Adrenal gland (tissue), 5 donors: ENCODE results near the gene HMCN2.

ENCODE experiments used
- POLR2A ChIP-seq, 2 donors: fragments of 450-650 bp; IDR thresholded peaks; one replicate each; pipeline ENCODE4 v1.6.1; 2017; ENCODE audit warnings: antibody characterized with exemption in 2 of 2, mild to moderate bottlenecking in 2 of 2, moderate library complexity in 1 of 2
- TF ChIP-seq, protein P1 (sequence below), 6 experiments: fragments of 450-650 bp in 4 of 6; fragments of 200-600 bp in 2 of 6; sonication (generic) in 1 of 6; IDR thresholded peaks; 1 replicate in 5 of 6; 2 replicates in 1 of 6; pipeline versions ENCODE4 v1.5.1 to v1.8.0; 2016 to 2021; ENCODE audit warnings: antibody characterized with exemption in 6 of 6, mild to moderate bottlenecking in 2 of 6, moderate library complexity in 1 of 6
- donor health status: DM: no; HTN: no; CAD: no.

DNA sequence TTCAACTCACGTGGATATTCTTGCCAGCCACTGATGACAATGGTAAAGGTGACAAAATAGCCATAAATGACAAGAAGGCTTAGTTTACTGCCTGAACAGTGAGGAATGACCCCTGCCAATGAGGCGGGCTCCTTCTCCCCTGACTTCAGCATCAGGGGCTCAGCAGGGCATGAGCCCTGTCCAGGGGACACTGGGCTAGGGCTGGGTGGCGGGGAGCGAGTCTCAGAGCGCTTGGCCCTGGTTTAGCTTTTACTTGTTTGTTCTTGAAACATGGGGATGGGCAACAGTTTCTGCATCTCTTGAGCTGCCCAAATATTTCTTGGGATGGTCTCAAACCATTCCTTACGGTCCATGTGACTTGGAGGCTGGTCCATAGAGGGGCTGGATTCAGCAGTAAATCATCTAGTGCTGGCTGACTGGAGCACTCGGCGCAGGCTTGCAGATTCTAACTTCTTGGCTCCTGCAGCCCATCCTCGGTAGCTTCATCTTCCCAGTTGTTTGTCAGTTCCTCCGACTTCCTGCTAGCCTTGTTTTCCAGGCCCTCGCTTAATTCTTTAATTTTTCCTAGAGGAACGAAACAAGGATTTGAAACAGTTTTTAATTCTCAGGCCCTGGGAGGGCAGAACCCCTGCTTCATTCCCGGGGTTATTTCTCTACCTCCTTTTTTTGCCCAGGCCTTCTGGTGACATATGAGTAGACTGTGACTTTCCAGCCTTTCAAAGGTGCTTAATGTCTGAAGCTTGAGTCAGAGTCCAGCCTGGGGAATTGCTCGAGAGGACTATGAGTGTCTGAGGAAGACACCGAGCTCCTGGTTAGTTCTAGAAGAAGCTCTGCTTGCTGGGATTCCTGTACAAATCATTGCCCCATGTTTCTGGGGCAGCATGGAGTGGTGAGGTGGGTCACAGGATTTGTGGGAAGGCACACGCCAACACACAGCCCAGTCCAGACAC, 4.5 kb upstream of the HMCN2 start:
- TF ChIP-seq, protein P1, sequence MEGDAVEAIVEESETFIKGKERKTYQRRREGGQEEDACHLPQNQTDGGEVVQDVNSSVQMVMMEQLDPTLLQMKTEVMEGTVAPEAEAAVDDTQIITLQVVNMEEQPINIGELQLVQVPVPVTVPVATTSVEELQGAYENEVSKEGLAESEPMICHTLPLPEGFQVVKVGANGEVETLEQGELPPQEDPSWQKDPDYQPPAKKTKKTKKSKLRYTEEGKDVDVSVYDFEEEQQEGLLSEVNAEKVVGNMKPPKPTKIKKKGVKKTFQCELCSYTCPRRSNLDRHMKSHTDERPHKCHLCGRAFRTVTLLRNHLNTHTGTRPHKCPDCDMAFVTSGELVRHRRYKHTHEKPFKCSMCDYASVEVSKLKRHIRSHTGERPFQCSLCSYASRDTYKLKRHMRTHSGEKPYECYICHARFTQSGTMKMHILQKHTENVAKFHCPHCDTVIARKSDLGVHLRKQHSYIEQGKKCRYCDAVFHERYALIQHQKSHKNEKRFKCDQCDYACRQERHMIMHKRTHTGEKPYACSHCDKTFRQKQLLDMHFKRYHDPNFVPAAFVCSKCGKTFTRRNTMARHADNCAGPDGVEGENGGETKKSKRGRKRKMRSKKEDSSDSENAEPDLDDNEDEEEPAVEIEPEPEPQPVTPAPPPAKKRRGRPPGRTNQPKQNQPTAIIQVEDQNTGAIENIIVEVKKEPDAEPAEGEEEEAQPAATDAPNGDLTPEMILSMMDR (IDR thresholded peaks at IDR 0.05): no peak
- no peak for TF ChIP-seq POLR2A (IDR thresholded peaks at IDR 0.05)
